GM12872 (cell line): ENCODE results near the gene USO1.

Source experiments
- TF ChIP-seq, protein P1 (sequence below): IDR thresholded peaks from 3 replicates; pipeline ENCODE4 v1.5.1; 2011; ENCODE audit warnings: low read depth, mild to moderate bottlenecking, low read length, moderate library complexity; ENCODE audit not compliant: insufficient read depth

Gene USO1

DNA sequence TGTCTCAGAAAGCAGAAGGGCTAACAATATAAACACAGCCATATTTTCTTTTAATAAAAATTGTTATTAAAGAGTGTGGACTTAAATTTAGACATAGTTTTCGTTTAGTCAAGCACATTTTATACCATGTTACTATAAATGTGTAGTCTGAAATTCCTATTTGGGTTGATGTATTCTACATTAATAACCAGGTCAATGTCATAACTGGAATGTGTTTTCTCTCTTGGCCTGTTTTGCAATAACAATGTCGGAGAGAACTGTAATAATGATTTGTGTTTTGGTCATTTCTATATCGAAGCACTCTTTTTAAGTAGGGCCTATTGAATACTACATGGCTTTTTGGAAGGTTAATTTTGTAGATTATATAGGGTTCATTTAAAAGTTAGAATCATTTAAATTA, 5.5 kb downstream of the USO1 start:
- TF ChIP-seq, protein P1, sequence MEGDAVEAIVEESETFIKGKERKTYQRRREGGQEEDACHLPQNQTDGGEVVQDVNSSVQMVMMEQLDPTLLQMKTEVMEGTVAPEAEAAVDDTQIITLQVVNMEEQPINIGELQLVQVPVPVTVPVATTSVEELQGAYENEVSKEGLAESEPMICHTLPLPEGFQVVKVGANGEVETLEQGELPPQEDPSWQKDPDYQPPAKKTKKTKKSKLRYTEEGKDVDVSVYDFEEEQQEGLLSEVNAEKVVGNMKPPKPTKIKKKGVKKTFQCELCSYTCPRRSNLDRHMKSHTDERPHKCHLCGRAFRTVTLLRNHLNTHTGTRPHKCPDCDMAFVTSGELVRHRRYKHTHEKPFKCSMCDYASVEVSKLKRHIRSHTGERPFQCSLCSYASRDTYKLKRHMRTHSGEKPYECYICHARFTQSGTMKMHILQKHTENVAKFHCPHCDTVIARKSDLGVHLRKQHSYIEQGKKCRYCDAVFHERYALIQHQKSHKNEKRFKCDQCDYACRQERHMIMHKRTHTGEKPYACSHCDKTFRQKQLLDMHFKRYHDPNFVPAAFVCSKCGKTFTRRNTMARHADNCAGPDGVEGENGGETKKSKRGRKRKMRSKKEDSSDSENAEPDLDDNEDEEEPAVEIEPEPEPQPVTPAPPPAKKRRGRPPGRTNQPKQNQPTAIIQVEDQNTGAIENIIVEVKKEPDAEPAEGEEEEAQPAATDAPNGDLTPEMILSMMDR, result no peak

DNA sequence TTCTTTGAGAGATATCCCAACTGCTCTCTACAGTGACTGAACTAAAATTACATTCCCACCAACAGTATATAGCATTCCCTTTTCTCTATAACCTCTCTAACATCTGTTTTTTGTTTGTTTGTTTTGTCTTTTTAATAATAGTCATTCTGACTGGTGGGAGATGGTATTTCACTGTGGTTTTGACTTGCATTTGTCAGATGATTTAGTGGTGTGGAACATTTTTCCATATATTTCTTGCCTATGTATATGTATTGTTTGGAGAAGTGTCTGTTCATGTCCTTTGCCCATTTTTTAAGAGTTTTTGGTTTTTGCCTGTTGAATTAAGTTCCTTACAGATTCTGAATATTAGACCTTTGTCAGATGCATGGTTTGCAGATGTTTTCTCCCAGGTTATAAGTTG, 9.0 kb downstream of the USO1 start:
- TF ChIP-seq, protein P1, result no peak

DNA sequence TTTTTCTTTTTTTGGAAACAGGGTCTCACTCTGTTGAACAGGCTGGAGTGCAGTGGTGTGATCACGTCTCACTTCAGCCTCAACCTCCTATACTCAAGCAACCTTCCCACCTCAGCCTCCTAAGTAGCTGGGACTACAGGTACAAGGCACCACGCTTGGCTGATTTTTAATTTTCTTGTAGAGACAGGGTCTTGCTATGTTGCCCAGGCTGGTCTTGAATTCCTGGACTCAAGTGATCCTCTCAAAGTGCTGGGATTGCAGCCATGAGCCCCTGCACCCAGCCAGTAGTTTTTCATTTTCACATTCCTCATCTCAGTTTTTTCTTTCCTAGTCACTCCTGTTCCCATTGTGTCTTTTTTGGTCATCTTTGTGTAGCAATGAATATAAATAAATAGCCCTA, 11.1 kb downstream of the USO1 start:
- TF ChIP-seq, protein P1, result no peak

DNA sequence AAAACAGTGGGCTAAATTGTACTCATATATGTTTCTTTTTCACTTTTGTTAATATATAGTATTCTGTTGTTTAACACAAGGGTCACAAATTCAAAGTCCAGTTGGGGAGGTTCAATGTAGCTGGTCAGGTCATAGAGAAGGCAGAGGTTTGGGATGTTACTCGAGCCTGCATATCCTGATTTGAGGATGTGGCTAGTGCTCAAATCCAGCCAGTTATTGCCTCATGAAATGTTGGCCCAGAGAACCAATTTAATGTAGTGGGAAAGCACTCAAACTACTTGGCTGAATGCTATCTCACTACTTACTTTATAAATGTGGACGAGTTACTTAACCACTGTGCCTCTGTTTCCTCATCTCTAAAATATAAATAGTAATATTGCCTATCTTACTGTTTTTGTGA, 12.5 kb downstream of the USO1 start:
- TF ChIP-seq, protein P1, result no peak

DNA sequence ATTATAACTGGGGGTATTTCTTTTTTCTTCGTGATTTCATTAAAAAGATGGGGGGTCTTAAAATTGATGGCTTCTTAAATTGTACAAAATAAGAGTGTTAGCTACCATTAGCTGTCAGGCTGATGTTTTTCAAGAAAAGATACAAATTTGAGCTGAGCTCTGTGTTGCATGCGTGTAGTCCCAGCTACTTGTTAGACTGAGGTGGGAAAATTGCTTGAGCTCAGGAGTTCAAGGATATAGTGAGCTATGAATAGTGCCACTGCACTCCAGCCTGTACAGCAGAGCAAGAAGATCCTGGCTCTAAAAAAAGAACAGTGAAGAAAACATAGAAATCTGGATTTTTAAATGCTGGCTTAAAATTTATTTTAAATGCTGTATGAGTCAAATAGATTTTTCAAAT, 13.0 kb downstream of the USO1 start:
- TF ChIP-seq, protein P1, result no peak

DNA sequence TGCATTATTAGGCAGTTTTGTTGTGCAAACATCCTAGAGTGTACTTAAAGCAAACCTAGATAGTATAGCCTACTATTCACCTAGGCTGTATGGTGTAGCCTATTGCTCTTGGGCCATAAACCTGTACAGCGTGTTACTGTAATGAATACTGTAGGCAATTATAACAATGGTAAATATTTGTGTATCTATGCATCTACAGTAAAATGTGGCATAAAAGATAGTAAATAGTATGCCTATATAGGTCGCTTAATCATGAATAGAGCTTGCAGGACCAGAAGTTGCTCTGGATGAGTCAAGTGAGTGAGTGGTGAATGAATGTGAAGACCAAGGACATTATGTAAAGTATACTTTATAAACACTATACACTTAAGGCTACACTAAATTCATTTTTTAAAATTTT, 16.6 kb downstream of the USO1 start:
- TF ChIP-seq, protein P1, result no peak

DNA sequence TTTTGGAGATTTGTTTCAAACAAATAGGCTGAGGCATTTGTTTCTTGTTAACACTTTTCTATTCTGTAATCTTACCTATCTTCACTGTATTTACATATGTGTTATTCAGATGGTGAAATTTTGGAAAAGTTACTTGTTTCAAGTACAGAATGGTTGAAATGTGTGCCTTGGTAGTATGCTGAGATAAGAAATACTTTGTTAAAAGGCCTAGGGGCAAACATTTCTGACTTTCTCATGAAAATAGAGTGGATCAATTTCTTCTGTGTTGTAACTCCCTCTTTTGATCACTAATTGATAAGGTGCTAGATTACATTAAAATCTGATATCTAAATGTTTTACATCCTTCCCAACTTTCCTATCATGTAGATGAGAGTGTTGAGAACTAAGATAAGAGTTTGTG, 18.1 kb downstream of the USO1 start:
- TF ChIP-seq, protein P1, result no peak

DNA sequence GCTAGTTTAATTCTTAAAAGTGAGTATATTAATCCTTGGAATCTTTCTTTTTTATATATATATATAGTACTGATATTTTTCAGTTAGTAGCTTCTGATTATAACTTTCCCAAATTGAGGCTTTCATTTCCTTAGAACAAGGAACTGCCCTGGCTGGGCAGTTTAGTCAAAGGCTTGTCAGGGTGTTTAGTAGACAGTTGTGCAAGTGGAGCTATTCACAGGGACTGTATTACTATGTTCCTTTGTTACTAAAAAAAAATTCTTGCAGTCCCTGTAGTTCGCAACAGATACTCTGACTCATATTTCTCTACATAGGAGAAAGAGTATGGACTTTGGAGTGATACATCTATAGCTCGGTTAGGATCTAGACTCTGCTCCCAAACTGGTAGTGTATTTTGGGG, 20.8 kb downstream of the USO1 start:
- TF ChIP-seq, protein P1, result no peak
